SIG-M5 treated with dmso at 0.1 percent for 504 hours (cell line): Measurements from ENCODE around the gene ULBP3.
A peak's percentile ranks its signal among the peaks of the same experiment; 100 is the strongest.

Experiments
- DNase-seq: peaks from one replicate; lab custom pipeline; 2025; ENCODE audit not compliant: unreplicated experiment; lab: John Stamatoyannopoulos, UW

ULBP3 gene

GRCh38 chr6:150068720-150069648, at the start of gene ULBP3:
Gene ULBP3 (minus strand): TSS chr6:150069121. CDS start chr6:150069066, 55 bp downstream.
- peak; percentile 45 for DNase-seq

DNA sequence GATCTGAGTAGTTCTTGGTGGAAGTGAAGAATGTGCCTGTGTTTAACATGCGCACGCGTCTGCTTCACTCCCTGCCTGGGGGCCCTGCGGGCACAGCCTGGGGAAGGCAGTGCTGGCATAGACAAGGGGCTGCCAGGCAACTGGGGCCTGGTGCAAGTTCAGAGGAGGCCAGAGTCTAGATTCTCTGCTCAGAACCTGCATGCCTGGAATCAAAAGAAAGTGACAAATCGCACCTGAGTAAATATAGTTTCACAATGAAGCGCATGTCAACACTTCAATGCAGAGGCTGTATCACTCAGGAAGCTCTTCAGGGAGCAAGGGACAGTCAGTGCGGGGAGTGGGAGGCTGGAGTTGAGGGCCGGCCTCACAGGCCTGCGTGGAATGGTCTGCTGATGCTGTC, 49.7 kb upstream of the ULBP3 start:
- no peak for DNase-seq

GRCh38 chr6:150118203-150118602, 49.3 kb upstream of the ULBP3 start:
- DNase-seq, result no peak

GRCh38 chr6:150116200-150116800, 47.4 kb upstream of the ULBP3 start:
- DNase-seq, result no peak

GRCh38 chr6:150115769-150116168, 46.8 kb upstream of the ULBP3 start:
- DNase-seq, result no peak

GRCh38 chr6:150112233-150112632, 43.3 kb upstream of the ULBP3 start:
- no peak for DNase-seq

GRCh38 chr6:150102750-150103270, 33.9 kb upstream of the ULBP3 start:
- no peak for DNase-seq

- no peak for DNase-seq
These were observed 31.8 kb upstream of the ULBP3 start for GRCh38 chr6:150100745-150101144.

DNA sequence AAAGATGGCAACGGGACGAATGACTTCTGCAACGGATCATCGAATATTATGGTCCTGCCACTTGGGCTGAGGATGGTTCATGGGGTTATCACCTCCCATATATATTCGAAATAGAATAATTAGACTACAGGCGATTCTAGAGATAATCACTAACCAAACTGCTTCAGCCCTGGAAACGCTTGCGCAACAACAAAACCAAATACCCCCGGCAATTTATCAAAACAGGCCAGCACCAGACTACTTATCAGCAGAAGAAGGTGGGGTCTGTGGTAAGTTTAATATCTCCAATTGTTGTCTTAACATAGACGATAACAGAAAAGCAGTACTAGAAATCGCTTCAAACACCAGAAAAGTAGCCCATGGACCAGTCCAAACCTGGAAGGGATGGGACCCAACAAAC, 31.0 kb upstream of the ULBP3 start:
- no peak for DNase-seq

GRCh38 chr6:150099546-150099945, 30.6 kb upstream of the ULBP3 start:
- DNase-seq, result no peak

GRCh38 chr6:150098155-150098554, 29.2 kb upstream of the ULBP3 start:
- DNase-seq, result no peak

- DNase-seq, result no peak
These were observed 24.5 kb upstream of the ULBP3 start for GRCh38 chr6:150093397-150093796.

DNA sequence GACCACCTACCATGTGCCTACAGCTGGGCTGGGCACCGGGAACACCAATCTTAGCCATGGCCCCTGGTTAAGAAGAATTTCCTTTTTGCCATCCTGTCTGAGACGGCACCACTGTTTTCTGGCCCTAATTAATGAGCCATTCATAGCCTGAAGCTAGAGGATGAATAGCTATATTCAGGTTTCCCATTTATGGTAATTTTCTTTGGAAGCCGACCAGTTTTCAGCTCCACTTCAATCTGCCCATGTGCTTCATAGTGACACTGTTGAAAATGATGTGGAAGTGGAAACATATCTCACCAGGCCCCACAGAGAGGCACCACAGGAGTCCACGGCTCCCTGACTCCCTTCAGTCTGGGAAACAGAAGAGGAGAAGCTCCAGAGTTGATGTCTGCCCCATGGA, 22.6 kb upstream of the ULBP3 start:
- DNase-seq, result no peak

DNA sequence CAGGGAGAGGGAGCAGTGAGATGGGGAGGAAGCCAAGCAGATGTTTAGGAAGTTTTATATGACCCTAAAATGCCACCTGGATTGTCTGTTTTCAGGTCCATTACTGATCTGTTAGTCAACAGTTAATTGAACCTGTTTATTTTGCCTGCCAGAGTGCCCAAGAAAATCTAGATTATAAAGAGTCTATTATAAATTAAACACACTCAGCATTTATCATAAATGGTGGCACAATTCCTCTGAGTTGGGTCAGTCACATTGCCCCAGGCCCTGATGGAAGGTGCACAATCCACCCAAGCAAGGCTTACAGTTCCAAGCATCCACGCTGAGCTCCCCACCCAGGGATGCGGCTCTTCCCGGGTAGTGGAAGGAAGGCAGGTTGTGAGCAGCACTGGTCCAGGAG, 21.4 kb upstream of the ULBP3 start:
- no peak for DNase-seq

- DNase-seq, result no peak
These were observed 19.7 kb upstream of the ULBP3 start for GRCh38 chr6:150088481-150089154.

GRCh38 chr6:150087336-150087735, 18.4 kb upstream of the ULBP3 start:
- no peak for DNase-seq

- DNase-seq, result no peak
These were observed 17.1 kb upstream of the ULBP3 start for GRCh38 chr6:150086026-150086425.

DNA sequence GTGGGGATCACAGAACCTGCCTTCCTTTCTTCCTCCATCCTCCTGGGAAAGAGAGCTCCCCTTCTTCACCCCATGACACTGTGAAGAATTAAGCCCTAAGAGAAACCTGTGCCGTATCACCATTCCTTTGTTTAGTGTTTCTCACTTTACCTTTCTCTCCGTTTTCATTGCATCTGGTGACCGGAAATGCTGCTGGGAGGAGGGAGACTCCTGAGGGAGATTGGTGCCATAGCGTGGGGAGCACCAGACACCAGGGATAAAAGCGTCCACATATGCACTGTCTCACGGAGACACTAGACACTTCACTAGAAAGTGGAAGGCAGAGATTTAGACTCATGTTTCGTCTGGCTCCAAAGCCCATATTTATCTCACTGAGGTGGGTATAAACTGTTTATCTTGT, 15.5 kb upstream of the ULBP3 start:
- DNase-seq, result no peak

DNA sequence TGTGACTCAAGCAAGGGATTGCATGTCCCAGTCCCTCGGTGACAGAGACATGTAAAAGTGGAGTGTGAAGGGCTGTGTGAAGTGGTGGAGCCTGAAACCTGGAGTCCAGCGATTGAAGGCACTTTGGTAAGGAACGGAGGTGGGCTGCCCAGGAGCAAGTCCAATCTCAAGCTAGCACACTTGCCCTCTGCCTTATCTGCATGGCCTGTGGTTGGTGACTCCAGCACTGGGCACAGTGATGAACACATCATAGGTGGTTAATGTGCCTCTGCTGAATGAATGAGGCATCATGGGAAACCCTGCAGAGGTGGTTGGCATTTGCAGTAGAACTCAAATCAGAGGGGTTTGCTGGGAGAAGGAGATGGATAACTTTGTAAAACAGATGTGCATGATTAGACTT, 14.9 kb upstream of the ULBP3 start:
- DNase-seq, result no peak

DNA sequence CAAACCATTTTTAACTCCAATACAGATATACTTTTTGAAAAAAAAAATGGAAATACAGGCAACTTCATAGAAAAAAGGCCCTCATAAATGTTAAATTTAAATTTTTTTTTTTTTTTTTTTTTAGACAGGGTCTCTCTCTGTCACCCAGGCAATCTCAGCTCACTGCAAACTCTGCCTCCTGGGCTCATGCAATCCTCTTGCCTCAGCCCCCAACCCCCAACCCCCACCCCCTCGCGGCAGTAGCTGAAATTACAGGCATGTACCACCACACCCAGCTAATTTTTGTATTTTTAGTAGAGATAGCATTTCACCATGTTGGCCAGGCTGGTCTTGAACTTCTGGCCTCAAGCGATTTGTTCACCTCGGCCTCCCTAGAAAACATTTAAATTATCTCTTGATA, 12.8 kb upstream of the ULBP3 start:
- no peak for DNase-seq

GRCh38 chr6:150079604-150080003, 10.7 kb upstream of the ULBP3 start:
- no peak for DNase-seq

- DNase-seq, result no peak
These were observed 9.9 kb upstream of the ULBP3 start for GRCh38 chr6:150078788-150079187.
